Muscle layer of duodenum (tissue), 2 donors: ENCODE results near the gene PTPRO.

Experiments used
- H3K27ac ChIP-seq: one replicate; pipeline ENCODE4 v1.7.0; 2013; ENCODE audit warnings: mild to moderate bottlenecking, low read length
- H3K27me3 ChIP-seq: one replicate; pipeline ENCODE4 v1.7.0; 2013; ENCODE audit warnings: low read depth, mild to moderate bottlenecking, control low read depth, low read length
- H3K36me3 ChIP-seq, 2 donors: one replicate each; pipeline ENCODE4 v1.7.0; 2013; ENCODE audit warnings: low read length in 2 of 2, control low read depth in 1 of 2, mild to moderate bottlenecking in 1 of 2; ENCODE audit not compliant: insufficient read depth in 2 of 2, control insufficient read depth in 1 of 2
- H3K4me1 ChIP-seq, 2 donors: one replicate each; pipeline ENCODE4 v1.7.0; 2013; ENCODE audit warnings: low read length in 2 of 2, mild to moderate bottlenecking in 2 of 2, control low read depth in 1 of 2, moderate library complexity in 1 of 2; ENCODE audit not compliant: insufficient read depth in 2 of 2, control insufficient read depth in 1 of 2
- H3K4me3 ChIP-seq, 2 donors: one replicate each; pipeline ENCODE4 v1.7.0; 2013; ENCODE audit warnings: low read length in 2 of 2, low read depth in 1 of 2, mild to moderate bottlenecking in 1 of 2
- H3K9me3 ChIP-seq, 2 donors: one replicate each; pipeline ENCODE4 v1.7.0; 2013; ENCODE audit warnings: low read length in 2 of 2, control low read depth in 1 of 2, mild to moderate bottlenecking in 1 of 2; ENCODE audit not compliant: control insufficient read depth in 1 of 2
- donor health status: healthy.

Gene PTPRO

GRCh38 chr12:15591811-15592210, 269.5 kb downstream of the PTPRO start:
- no peaks in the 10 kb centered on the region for H3K27me3 ChIP-seq
- no peaks in the 10 kb centered on the region for H3K36me3 ChIP-seq
- H3K27ac ChIP-seq, result no peak overlapping the region
- H3K4me1 ChIP-seq, result no peaks in the 10 kb centered on the region
- H3K9me3 ChIP-seq, result no peaks in the 10 kb centered on the region
- no peak overlapping the region for H3K4me3 ChIP-seq

GRCh38 chr12:15592934-15593333, 270.6 kb downstream of the PTPRO start:
- Histone ChIP-seq H3K9me3 (no peaks in the 10 kb centered on the region), H3K4me3 (no peak overlapping the region), H3K27me3 (no peaks in the 10 kb centered on the region), H3K36me3 (no peaks in the 10 kb centered on the region), H3K27ac (no peak overlapping the region), H3K4me1 (no peaks in the 10 kb centered on the region)

GRCh38 chr12:15596174-15596573, 273.9 kb downstream of the PTPRO start:
- Histone ChIP-seq H3K4me1 (peaks cover 0 to 8% of the 10 kb centered on the region in 2 donors), H3K36me3 (no peaks in the 10 kb centered on the region), H3K27me3 (no peaks in the 10 kb centered on the region), H3K27ac (no peak overlapping the region), H3K9me3 (no peaks in the 10 kb centered on the region), H3K4me3 (no peak overlapping the region)

GRCh38 chr12:15597125-15597830, 275.0 kb downstream of the PTPRO start:
- H3K27me3 ChIP-seq, result no peaks in the 10 kb centered on the region
- H3K4me1 ChIP-seq, result peaks cover 0 to 8% of the 10 kb centered on the region in 2 donors
- H3K4me3 ChIP-seq, result no peak overlapping the region
- H3K27ac ChIP-seq, result no peak overlapping the region
- H3K36me3 ChIP-seq, result no peaks in the 10 kb centered on the region
- no peaks in the 10 kb centered on the region for H3K9me3 ChIP-seq

GRCh38 chr12:15599266-15600037, 277.1 kb downstream of the PTPRO start:
- Histone ChIP-seq H3K27me3 (no peaks in the 10 kb centered on the region), H3K4me3 (no peak overlapping the region), H3K27ac (no peak overlapping the region), H3K9me3 (no peaks in the 10 kb centered on the region), H3K4me1 (peaks cover 0 to 8% of the 10 kb centered on the region in 2 donors), H3K36me3 (no peaks in the 10 kb centered on the region)

GRCh38 chr12:15600223-15600935, 278.1 kb downstream of the PTPRO start:
- no peak overlapping the region for H3K27ac ChIP-seq
- H3K27me3 ChIP-seq, result no peaks in the 10 kb centered on the region
- no peak overlapping the region for H3K4me3 ChIP-seq
- peaks cover 0 to 8% of the 10 kb centered on the region in 2 donors for H3K4me1 ChIP-seq
- no peaks in the 10 kb centered on the region for H3K36me3 ChIP-seq
- no peaks in the 10 kb centered on the region for H3K9me3 ChIP-seq

GRCh38 chr12:15601210-15601800, 279.0 kb downstream of the PTPRO start:
- Histone ChIP-seq H3K27ac (no peak overlapping the region), H3K4me1 (peaks cover 0 to 8% of the 10 kb centered on the region in 2 donors), H3K4me3 (no peak overlapping the region), H3K9me3 (no peaks in the 10 kb centered on the region), H3K36me3 (no peaks in the 10 kb centered on the region), H3K27me3 (no peaks in the 10 kb centered on the region)

- Histone ChIP-seq H3K27ac (no peak overlapping the region), H3K4me3 (no peak overlapping the region), H3K36me3 (no peaks in the 10 kb centered on the region), H3K9me3 (no peaks in the 10 kb centered on the region), H3K4me1 (peaks cover 0 to 8% of the 10 kb centered on the region in 2 donors), H3K27me3 (no peaks in the 10 kb centered on the region)
Observed at GRCh38 chr12:15602051-15602672, 279.9 kb downstream of the PTPRO start.

GRCh38 chr12:15603474-15604085, 281.3 kb downstream of the PTPRO start:
- no peaks in the 10 kb centered on the region for H3K36me3 ChIP-seq
- H3K27me3 ChIP-seq, result no peaks in the 10 kb centered on the region
- peaks cover 0 to 8% of the 10 kb centered on the region in 2 donors for H3K4me1 ChIP-seq
- no peaks in the 10 kb centered on the region for H3K9me3 ChIP-seq
- H3K4me3 ChIP-seq, result no peak overlapping the region
- H3K27ac ChIP-seq, result no peak overlapping the region

- H3K4me3 ChIP-seq, result no peak overlapping the region
- H3K4me1 ChIP-seq, result no peaks in the 10 kb centered on the region
- no peak overlapping the region for H3K27ac ChIP-seq
- no peaks in the 10 kb centered on the region for H3K9me3 ChIP-seq
- H3K36me3 ChIP-seq, result no peaks in the 10 kb centered on the region
- H3K27me3 ChIP-seq, result no peaks in the 10 kb centered on the region
Observed at GRCh38 chr12:15605881-15606590, 283.7 kb downstream of the PTPRO start.
